ENCODE measurements around the gene LONRF3. TPM values are rescaled to one million over a fixed set of nuclear protein-coding genes. Genes with fewer than 3 reads are reported as not detected.

LONRF3 gene
- total RNA-seq, 2 experiments from 2014 or later, result 1.7 to 1.9 TPM

GRCh38 chrX:119009071-119009470 is 34.7 kb downstream of the LONRF3 start:
- no peaks in the 10 kb centered on the region for H3K36me3 Mint-ChIP-seq (ENCODE audit: low read depth)
- intact Hi-C loops (cut with micrococcal nuclease), result loop anchor here (2.0 to 5.0 kb wide), 2 partner anchors 58 to 162 kb away; no protein-coding TSS in a partner anchor
- no peak for DNase-seq
- no peak for ATAC-seq
- TF ChIP-seq, protein P1, sequence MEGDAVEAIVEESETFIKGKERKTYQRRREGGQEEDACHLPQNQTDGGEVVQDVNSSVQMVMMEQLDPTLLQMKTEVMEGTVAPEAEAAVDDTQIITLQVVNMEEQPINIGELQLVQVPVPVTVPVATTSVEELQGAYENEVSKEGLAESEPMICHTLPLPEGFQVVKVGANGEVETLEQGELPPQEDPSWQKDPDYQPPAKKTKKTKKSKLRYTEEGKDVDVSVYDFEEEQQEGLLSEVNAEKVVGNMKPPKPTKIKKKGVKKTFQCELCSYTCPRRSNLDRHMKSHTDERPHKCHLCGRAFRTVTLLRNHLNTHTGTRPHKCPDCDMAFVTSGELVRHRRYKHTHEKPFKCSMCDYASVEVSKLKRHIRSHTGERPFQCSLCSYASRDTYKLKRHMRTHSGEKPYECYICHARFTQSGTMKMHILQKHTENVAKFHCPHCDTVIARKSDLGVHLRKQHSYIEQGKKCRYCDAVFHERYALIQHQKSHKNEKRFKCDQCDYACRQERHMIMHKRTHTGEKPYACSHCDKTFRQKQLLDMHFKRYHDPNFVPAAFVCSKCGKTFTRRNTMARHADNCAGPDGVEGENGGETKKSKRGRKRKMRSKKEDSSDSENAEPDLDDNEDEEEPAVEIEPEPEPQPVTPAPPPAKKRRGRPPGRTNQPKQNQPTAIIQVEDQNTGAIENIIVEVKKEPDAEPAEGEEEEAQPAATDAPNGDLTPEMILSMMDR (IDR thresholded peaks at IDR 0.05), result no peak
- no peaks in the 10 kb centered on the region for H3K9me3 Mint-ChIP-seq
- no peak overlapping the region for H3K27ac Mint-ChIP-seq
- ChIA-PET POLR2A (no interaction called here), CTCF (interaction anchor here (1.2 kb wide), 2 partner anchors 57 to 161 kb away, joined by 4 to 7 read pairs; no protein-coding TSS in a partner anchor)
- no peaks in the 10 kb centered on the region for H3K27me3 Mint-ChIP-seq
- no peak overlapping the region for H3K4me3 Mint-ChIP-seq
- peaks cover under 1% of the 10 kb centered on the region for H3K4me1 Mint-ChIP-seq (ENCODE audit: low read depth)

DNA sequence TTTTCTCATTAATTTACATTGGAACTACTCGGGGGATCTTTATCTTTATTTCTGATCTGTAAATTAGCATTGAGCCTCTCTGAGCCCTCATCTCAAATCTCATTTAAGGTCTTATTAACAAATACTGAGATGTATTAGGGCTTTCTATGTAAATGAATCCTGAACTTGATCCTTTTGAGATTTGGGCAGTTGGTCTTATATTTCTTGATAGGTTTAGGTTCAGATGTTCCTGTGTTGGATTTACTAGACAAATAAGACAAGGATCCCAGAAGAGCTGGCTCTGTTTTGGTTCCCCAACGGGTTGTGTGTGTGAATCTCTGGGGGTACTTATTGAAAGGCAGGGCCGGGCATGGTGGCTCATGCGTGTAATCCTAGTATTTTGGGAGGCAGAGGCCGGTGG is 36.1 kb downstream of the LONRF3 start:
- POLR2A ChIA-PET, result no interaction called here
- no peak overlapping the region for H3K27ac Mint-ChIP-seq
- no peak for ATAC-seq
- H3K4me1 Mint-ChIP-seq (ENCODE audit: low read depth), result peaks cover 12% of the 10 kb centered on the region
- DNase-seq, result no peak
- CTCF ChIA-PET, result no interaction called here
- TF ChIP-seq, protein P1 (IDR thresholded peaks at IDR 0.05), result no peak
- H3K4me3 Mint-ChIP-seq, result no peak overlapping the region
- no peaks in the 10 kb centered on the region for H3K9me3 Mint-ChIP-seq
- no peaks in the 10 kb centered on the region for H3K27me3 Mint-ChIP-seq
- H3K36me3 Mint-ChIP-seq (ENCODE audit: low read depth), result no peaks in the 10 kb centered on the region
- intact Hi-C loops (cut with micrococcal nuclease), result no loop called here

DNA sequence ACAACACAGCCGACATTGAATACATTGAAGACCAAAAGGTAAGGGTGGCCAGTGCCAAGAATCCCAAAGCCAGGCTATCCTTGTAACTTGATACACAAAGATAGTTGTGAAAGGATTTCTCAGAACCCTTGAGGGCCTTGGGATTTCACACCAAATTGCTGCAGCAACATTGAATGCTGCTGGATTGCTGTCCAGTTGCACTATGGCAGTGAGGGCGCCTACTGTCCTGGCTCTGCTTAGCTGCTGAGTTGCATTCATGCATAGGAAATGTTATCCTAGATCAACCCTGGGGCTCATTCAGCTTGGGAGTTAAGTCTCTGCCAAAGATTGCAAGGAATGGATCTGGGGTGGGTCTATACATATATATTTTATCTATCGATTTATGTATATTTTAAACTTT is 38.7 kb downstream of the LONRF3 start:
- CTCF ChIA-PET, result no interaction called here
- intact Hi-C loops (cut with micrococcal nuclease), result no loop called here
- peaks cover 7% of the 10 kb centered on the region for H3K36me3 Mint-ChIP-seq (ENCODE audit: low read depth)

DNA sequence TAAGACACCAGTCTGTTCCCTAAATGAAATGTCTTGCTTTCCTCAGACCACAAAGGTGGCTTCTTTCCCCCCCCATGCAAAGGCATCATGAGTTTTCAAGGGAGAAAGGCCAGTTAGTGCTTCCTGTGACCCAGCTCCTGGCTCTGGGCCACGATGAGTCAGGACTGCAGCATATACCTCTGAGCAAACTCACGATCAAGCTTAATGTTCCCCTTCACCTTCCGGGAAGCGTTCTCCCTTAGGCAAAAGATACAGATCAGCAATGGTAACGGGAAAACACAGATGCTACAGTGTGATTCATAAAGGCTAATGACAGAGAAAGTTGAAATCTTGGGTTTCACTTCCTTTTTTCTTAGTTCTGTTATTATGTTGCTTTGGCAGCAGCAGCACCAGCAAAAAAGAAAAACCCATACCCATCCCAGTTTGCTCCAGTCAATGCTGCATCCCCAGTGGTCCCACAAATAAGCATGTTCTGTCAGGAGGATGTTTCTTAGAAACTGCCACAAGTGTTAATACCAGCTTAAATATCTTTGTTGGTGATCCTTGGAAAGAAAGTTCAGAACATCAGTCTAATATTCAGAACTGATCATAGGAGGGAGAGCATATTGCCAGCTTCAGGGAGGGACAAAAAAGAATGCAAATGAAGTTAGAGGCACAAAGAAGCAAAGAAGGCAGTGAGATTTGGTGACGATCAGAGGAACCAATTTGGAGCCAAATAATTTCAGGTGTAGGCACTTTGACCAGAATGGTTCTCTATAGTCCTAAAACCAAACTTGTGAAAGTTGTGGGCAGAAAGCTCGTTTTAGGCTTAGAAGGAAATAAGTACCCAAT is 41.2 kb downstream of the LONRF3 start:
- no peak overlapping the region for H3K27ac Mint-ChIP-seq
- H3K4me3 Mint-ChIP-seq, result no peak overlapping the region
- ATAC-seq, result peak; percentile 84

More for the DNA sequence above, 38.7 kb downstream of the LONRF3 start:
- H3K27ac Mint-ChIP-seq, result no peak overlapping the region
- DNase-seq (no peak), ATAC-seq (no peak)
- H3K4me3 Mint-ChIP-seq, result no peak overlapping the region
- peaks cover 18% of the 10 kb centered on the region for H3K4me1 Mint-ChIP-seq (ENCODE audit: low read depth)
- TF ChIP-seq, protein P1 (IDR thresholded peaks at IDR 0.05), result no peak
- POLR2A ChIA-PET, result no interaction called here
- no peaks in the 10 kb centered on the region for H3K9me3 Mint-ChIP-seq
- H3K27me3 Mint-ChIP-seq, result no peaks in the 10 kb centered on the region

More for the DNA sequence above, 41.2 kb downstream of the LONRF3 start:
- intact Hi-C loops (cut with micrococcal nuclease), result no loop called here
- peaks cover 18% of the 10 kb centered on the region for H3K4me1 Mint-ChIP-seq (ENCODE audit: low read depth)
- H3K9me3 Mint-ChIP-seq, result no peaks in the 10 kb centered on the region
- CTCF ChIA-PET, result interaction anchor here (1.2 to 3.3 kb wide), 3 partner anchors 9 to 53 kb away, joined by 5 to 18 read pairs (median 6); no protein-coding TSS in a partner anchor
- H3K36me3 Mint-ChIP-seq (ENCODE audit: low read depth), result peaks cover 7% of the 10 kb centered on the region
- DNase-seq, result peak; percentile 58
- H3K27me3 Mint-ChIP-seq, result no peaks in the 10 kb centered on the region
- POLR2A ChIA-PET, result no interaction called here
- TF ChIP-seq, protein P1 (IDR thresholded peaks at IDR 0.05), result no peak
